Nephron progenitor cell (in vitro differentiated cells): ENCODE results near the gene IPCEF1.
"Not testable (repeated sequence)": the region's sequence is repeated elsewhere in the genome, so short reads cannot be mapped to it uniquely, and the experiment has no call there.

Experiments
- DNase-seq: peaks from one replicate; pipeline ENCODE4 v3.0.0; 2021
- H3K27ac Mint-ChIP-seq: 2 replicates; pipeline ENCODE4 v1.8.0; 2021; ENCODE audit warnings: mild to moderate bottlenecking, moderate library complexity, mixed read lengths
- H3K27me3 Mint-ChIP-seq: 2 replicates; pipeline ENCODE4 v1.8.0; 2021; ENCODE audit warnings: mild to moderate bottlenecking, low read depth, mixed read lengths; ENCODE audit not compliant: poor library complexity
- H3K36me3 Mint-ChIP-seq: 2 replicates; pipeline ENCODE4 v1.8.0; 2021; ENCODE audit warnings: low read depth, mixed read lengths
- H3K4me1 Mint-ChIP-seq: 2 replicates; pipeline ENCODE4 v1.8.0; 2021; ENCODE audit warnings: mixed read lengths
- H3K4me3 Mint-ChIP-seq: 2 replicates; pipeline ENCODE4 v1.8.0; 2021; ENCODE audit warnings: mild to moderate bottlenecking, moderate library complexity, mixed read lengths
- H3K9me3 Mint-ChIP-seq: 2 replicates; pipeline ENCODE4 v1.8.0; 2021; ENCODE audit warnings: mild to moderate bottlenecking, moderate library complexity, mixed read lengths
- TF ChIP-seq, protein P1 (sequence below): fragments of 200-600 bp; sonication (generic); IDR thresholded peaks from 2 replicates; pipeline ENCODE4 v1.5.0; 2021; ENCODE audit warnings: antibody characterized with exemption

The IPCEF1 gene

DNA sequence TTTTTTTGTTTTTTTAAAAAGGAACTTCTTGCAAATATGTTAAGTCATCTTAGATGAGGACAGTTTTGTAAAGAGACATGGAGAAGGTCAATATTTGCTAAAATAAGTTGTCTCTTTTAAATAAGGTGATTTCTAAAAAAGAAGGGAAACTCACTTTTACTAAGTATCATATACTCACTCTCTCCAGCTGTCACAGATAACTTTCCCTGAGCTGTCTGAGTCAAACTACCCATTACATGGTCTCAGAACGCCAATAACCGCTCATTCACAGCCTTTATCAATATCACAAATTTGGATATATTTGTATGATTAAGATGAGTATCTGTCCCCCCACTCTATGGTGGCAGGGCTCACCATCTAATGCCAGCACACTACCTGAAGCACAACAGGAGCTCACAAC lies 47.6 kb downstream of the IPCEF1 start:
- H3K9me3 Mint-ChIP-seq = peaks cover 18% of the 10 kb centered on the region
- no peaks in the 10 kb centered on the region for H3K4me1 Mint-ChIP-seq
- H3K36me3 Mint-ChIP-seq = no peaks in the 10 kb centered on the region
- no peak overlapping the region for H3K27ac Mint-ChIP-seq
- TF ChIP-seq, protein P1, sequence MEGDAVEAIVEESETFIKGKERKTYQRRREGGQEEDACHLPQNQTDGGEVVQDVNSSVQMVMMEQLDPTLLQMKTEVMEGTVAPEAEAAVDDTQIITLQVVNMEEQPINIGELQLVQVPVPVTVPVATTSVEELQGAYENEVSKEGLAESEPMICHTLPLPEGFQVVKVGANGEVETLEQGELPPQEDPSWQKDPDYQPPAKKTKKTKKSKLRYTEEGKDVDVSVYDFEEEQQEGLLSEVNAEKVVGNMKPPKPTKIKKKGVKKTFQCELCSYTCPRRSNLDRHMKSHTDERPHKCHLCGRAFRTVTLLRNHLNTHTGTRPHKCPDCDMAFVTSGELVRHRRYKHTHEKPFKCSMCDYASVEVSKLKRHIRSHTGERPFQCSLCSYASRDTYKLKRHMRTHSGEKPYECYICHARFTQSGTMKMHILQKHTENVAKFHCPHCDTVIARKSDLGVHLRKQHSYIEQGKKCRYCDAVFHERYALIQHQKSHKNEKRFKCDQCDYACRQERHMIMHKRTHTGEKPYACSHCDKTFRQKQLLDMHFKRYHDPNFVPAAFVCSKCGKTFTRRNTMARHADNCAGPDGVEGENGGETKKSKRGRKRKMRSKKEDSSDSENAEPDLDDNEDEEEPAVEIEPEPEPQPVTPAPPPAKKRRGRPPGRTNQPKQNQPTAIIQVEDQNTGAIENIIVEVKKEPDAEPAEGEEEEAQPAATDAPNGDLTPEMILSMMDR = no peak
- no peak for DNase-seq
- H3K27me3 Mint-ChIP-seq = peaks cover 7% of the 10 kb centered on the region
- no peak overlapping the region for H3K4me3 Mint-ChIP-seq

DNA sequence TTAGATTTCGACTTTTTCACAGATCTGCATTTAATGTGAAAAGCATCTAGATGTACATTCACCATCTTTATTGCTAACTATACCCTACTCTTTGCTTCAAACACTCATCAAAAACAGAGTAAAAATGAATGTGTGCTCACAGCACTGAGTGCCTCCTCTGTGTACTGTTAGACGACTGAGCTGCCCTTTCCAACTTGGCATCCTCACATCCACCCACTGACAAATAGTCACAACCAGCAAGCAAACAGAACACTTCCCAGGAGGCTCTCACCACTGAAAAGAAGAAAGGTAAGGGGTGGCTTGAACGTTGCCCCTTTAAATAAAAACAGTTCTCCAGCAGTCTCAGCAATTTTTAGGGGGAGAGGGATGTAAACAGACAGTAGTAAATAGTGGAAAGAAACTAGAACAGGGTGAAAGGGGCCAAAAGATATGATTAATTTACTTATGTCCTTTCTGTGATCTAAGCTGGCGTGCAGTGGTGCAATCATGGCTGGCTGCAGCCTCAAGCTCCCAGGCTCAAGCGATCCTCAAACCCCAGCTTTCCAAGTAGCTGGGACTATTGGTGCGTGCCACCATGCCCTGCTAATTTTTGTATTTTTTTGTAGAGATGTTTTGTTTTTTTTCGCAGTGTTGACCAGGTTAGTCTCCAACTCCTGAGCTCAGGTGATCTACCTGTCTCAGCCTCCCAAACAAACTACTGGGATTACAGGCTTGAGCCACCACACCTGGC lies 48.7 kb downstream of the IPCEF1 start:
- H3K4me3 Mint-ChIP-seq = no peak overlapping the region
- TF ChIP-seq, protein P1 = no peak
- H3K27ac Mint-ChIP-seq = no peak overlapping the region
- no peak for DNase-seq
- H3K27me3 Mint-ChIP-seq = peaks cover 7% of the 10 kb centered on the region
- H3K36me3 Mint-ChIP-seq = no peaks in the 10 kb centered on the region
- no peaks in the 10 kb centered on the region for H3K4me1 Mint-ChIP-seq
- H3K9me3 Mint-ChIP-seq = peaks cover 18% of the 10 kb centered on the region

DNA sequence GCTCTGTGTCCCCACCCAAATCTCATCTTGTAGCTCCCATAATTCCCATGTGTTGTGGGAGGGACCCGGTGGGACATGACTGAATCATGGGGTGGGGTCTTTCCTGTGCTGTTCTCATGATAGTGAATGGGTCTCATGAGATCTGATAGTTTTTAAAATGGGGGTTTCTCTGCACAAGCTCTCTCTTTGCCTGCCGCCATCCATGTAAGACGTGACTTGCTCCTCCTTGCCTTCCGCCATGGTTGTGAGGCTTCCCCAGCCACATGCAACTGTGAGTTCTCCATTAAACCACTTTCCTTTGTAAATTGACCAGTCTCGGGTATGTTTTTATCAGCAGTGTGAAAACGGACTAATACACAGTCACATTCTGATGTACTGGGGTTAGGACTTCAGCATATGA lies 49.5 kb downstream of the IPCEF1 start:
- H3K4me3 Mint-ChIP-seq = not testable (repeated sequence)
- peaks cover 18% of the 10 kb centered on the region for H3K9me3 Mint-ChIP-seq

DNA sequence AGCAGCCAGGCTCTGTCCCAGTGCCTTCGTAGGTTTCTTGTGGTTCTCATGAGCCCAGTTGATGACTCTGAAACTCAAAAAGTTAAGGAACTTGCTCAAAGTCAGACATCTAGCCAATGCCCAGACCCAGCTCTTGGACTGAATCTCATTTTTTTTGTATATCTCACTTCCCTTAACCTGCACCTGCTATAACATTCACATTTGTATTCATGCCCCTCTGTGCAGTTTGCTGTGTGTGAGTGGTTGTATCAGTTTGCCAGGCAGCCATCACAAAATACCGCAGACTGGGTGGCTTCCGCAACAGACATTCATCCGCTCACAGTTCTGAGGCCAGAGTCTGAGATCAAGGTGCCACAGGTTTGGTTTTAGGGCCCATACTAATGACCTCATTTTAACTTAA lies 49.9 kb downstream of the IPCEF1 start:
- TF ChIP-seq, protein P1 = no peak
- Mint-ChIP-seq H3K27me3 (peaks cover 7% of the 10 kb centered on the region), H3K4me3 (no peak overlapping the region), H3K27ac (no peak overlapping the region), H3K4me1 (no peaks in the 10 kb centered on the region), H3K9me3 (peaks cover 18% of the 10 kb centered on the region), H3K36me3 (no peaks in the 10 kb centered on the region)
- no peak for DNase-seq

More for the DNA sequence above, 49.5 kb downstream of the IPCEF1 start:
- not testable (repeated sequence) for H3K27ac Mint-ChIP-seq, DNase-seq, H3K4me1 Mint-ChIP-seq, H3K36me3 Mint-ChIP-seq, H3K27me3 Mint-ChIP-seq

DNA sequence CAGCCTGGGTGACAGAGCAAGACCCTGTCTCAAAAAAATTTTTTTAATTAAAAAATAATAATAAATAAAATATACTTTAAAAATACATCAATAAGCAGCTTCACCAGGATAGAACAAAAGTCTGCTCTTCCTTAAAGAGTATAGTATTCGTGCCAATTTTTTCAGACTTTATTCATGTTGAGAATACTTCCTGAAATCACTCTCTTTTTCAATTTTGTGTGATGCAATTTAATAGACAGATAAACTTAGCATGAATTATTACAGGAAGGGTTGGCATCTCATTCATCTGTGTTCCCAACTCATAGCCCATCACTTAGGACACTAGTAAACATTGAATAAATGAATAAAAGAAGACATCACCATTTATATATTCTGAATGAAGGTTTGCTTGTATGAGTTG lies 52.4 kb downstream of the IPCEF1 start:
- TF ChIP-seq, protein P1 = no peak
- DNase-seq = no peak
- H3K9me3 Mint-ChIP-seq = peaks cover 3% of the 10 kb centered on the region
- H3K36me3 Mint-ChIP-seq = no peaks in the 10 kb centered on the region
- peaks cover 6% of the 10 kb centered on the region for H3K4me1 Mint-ChIP-seq
- peaks cover 4% of the 10 kb centered on the region for H3K27me3 Mint-ChIP-seq
- no peak overlapping the region for H3K4me3 Mint-ChIP-seq
- no peak overlapping the region for H3K27ac Mint-ChIP-seq

DNA sequence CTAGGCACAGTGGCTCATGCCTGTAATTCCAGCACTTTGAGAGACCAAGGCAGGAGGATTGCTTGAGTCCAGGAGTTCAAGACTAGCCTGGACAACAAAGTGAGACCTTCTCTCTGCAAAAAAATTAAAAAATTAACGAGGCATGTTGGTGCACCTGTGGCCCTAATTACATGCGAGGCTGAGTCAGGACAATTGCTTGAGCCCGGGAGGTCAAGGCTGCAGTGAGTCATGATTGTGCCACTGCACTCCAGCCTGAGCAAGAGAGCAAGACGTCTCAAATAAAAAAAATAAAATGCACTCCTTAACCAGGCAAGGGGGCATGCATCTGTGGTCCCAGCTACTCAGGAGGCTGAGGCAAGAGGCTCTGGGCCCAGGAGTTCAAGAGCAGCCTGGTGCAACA lies 53.0 kb downstream of the IPCEF1 start:
- H3K27me3 Mint-ChIP-seq, DNase-seq, H3K4me1 Mint-ChIP-seq, H3K9me3 Mint-ChIP-seq, H3K4me3 Mint-ChIP-seq, H3K27ac Mint-ChIP-seq, H3K36me3 Mint-ChIP-seq: not testable (repeated sequence)
